Endothelial cell of umbilical vein (primary cell): ENCODE results near the gene FBLN2. TPM values are rescaled to one million over a fixed set of nuclear protein-coding genes. Genes with fewer than 3 reads are reported as not detected.

Experiments
- BruUV-seq: library from RNA; stranded (reverse); fragments of 400-500 nt; replicated peaks from 2 replicates; lab custom pipeline; 2021; lab: Mats Ljungman, UMichigan
- CTCF ChIA-PET: fragments of 300-600, 350-600 bp; sonication (Branson Sonifier 250); formaldehyde crosslinking; loops from one replicate; lab custom pipeline; 2021; ENCODE audit warnings: antibody characterized with exemption, inconsistent platforms; lab: Charles Lee
- POLR2A ChIA-PET: fragments of 300-600, 350-600 bp; sonication (Branson Sonifier 250); formaldehyde crosslinking; loops from one replicate; lab custom pipeline; 2021; ENCODE audit warnings: antibody characterized with exemption, inconsistent platforms; lab: Charles Lee
- DNase-seq: peaks from one replicate; pipeline ENCODE4 v3.0.0-alpha.2; 2011; ENCODE audit warnings: low read depth, low spot score
- FAIRE-seq: peaks from 2 replicates; lab custom pipeline; 2011; peaks lifted over from hg19 to GRCh38; lab: Jason Lieb, UNC
- H2AFZ ChIP-seq: 2 replicates; pipeline ENCODE4 v1.6.0; 2012; ENCODE audit warnings: low read depth, low read length, control low read depth, inconsistent platforms
- H3K27ac ChIP-seq: 2 replicates; pipeline ENCODE4 v1.5.1; 2011; ENCODE audit warnings: low read depth, mild to moderate bottlenecking, control low read depth, low read length, moderate library complexity; ENCODE audit not compliant: insufficient read depth
- H3K27me3 ChIP-seq, 2 experiments: 2 replicates each; pipeline versions ENCODE4 v1.6.0 to v1.6.1; 2011; ENCODE audit warnings: low read length in 2 of 2, mixed read lengths in 1 of 2; ENCODE audit not compliant: control insufficient read depth in 2 of 2, insufficient read depth in 2 of 2
- H3K36me3 ChIP-seq, 2 experiments: 2 replicates in 1 of 2; 3 replicates in 1 of 2; pipeline ENCODE4 v1.5.1; 2011; ENCODE audit warnings: low read length in 2 of 2, mild to moderate bottlenecking in 1 of 2, moderate library complexity in 1 of 2; ENCODE audit not compliant: control insufficient read depth in 2 of 2, insufficient read depth in 2 of 2; ENCODE audit errors: extremely low read depth in 1 of 2
- H3K4me1 ChIP-seq: 3 replicates; pipeline ENCODE4 v1.5.1; 2011; ENCODE audit warnings: mild to moderate bottlenecking, low read length; ENCODE audit not compliant: control insufficient read depth, insufficient read depth; ENCODE audit errors: extremely low read depth
- H3K4me2 ChIP-seq: 2 replicates; pipeline ENCODE4 v1.6.1; 2011; ENCODE audit warnings: low read length, control low read depth, mixed read lengths; ENCODE audit not compliant: insufficient read depth
- H3K4me3 ChIP-seq, 3 experiments: fragments of 200-600 bp in 1 of 3; sonication (generic), shearing (Covaris generic) in 1 of 3; replicated peaks in 1 of 3; 2 replicates each; pipeline ENCODE4 v1.5.1; 2011 to 2016; ENCODE audit warnings: control low read depth in 3 of 3, low read length in 3 of 3, mild to moderate bottlenecking in 2 of 3, inconsistent platforms in 1 of 3, low read depth in 1 of 3, moderate library complexity in 1 of 3; ENCODE audit not compliant: insufficient read depth in 1 of 3
- H3K79me2 ChIP-seq: 2 replicates; pipeline ENCODE4 v1.6.0; 2012; ENCODE audit warnings: low read length, inconsistent platforms; ENCODE audit not compliant: control insufficient read depth, insufficient read depth
- H3K9ac ChIP-seq: replicated peaks from 2 replicates; pipeline ENCODE3; 2011; ENCODE audit warnings: low read length, control low read depth; ENCODE audit not compliant: insufficient read depth; ENCODE audit errors: extremely low read depth
- H3K9me1 ChIP-seq: replicated peaks from 3 replicates; pipeline ENCODE4 v1.6.0; 2011; ENCODE audit warnings: mild to moderate bottlenecking, low read length; ENCODE audit not compliant: control insufficient read depth, insufficient read depth; ENCODE audit errors: extremely low read depth
- H3K9me3 ChIP-seq: replicated peaks from 2 replicates; pipeline ENCODE4 v1.5.1; 2012; ENCODE audit warnings: low read length, inconsistent platforms; ENCODE audit not compliant: control insufficient read depth, insufficient read depth
- H4K20me1 ChIP-seq: replicated peaks from 2 replicates; pipeline ENCODE3; 2011; ENCODE audit warnings: mild to moderate bottlenecking, low read length; ENCODE audit not compliant: control insufficient read depth, insufficient read depth; ENCODE audit errors: extremely low read depth
- CTCF ChIP-seq, 2 donors: IDR thresholded peaks; 1 replicate in 1 of 2; 2 replicates in 1 of 2; pipeline ENCODE4 v1.5.1; 2011; ENCODE audit warnings: low read length in 2 of 2, mild to moderate bottlenecking in 2 of 2, moderate library complexity in 2 of 2, control low read depth in 1 of 2, inconsistent platforms in 1 of 2, low read depth in 1 of 2; ENCODE audit not compliant: insufficient read depth in 1 of 2; ENCODE audit errors: extremely low read depth in 1 of 2
- EZH2 ChIP-seq: IDR thresholded peaks from 2 replicates; pipeline ENCODE4 v1.6.1; 2012; ENCODE audit warnings: borderline replicate concordance, low read depth, mild to moderate bottlenecking, moderate library complexity, low read length, inconsistent platforms; ENCODE audit not compliant: severe bottlenecking
- FOS ChIP-seq: IDR thresholded peaks from 2 replicates; pipeline ENCODE4 v1.6.1; 2011; ENCODE audit warnings: mild to moderate bottlenecking, low read length, moderate library complexity, borderline replicate concordance; ENCODE audit not compliant: insufficient read depth
- GATA2 ChIP-seq: IDR thresholded peaks from 2 replicates; pipeline ENCODE4 v1.7.0; 2011; ENCODE audit warnings: low read depth, mild to moderate bottlenecking, moderate library complexity, mixed read lengths, low read length; ENCODE audit not compliant: insufficient read length, insufficient read depth
- JUN ChIP-seq: IDR thresholded peaks from 2 replicates; pipeline ENCODE4 v1.6.1; 2011; ENCODE audit warnings: borderline replicate concordance, low read depth; ENCODE audit not compliant: insufficient read length, insufficient read depth
- MAX ChIP-seq: IDR thresholded peaks from 2 replicates; pipeline ENCODE4 v1.6.1; 2011; ENCODE audit not compliant: insufficient read depth, insufficient read length
- MYC ChIP-seq: IDR thresholded peaks from one replicate; pipeline ENCODE4 v1.6.1; 2011; ENCODE audit warnings: mild to moderate bottlenecking, low read depth, low read length
- POLR2A ChIP-seq: IDR thresholded peaks from 2 replicates; pipeline ENCODE4 v1.6.1; 2012; ENCODE audit warnings: low read depth, mild to moderate bottlenecking, control low read depth, low read length
- POLR2AphosphoS5 ChIP-seq: IDR thresholded peaks from 2 replicates; pipeline ENCODE4 v1.6.1; 2012; ENCODE audit warnings: low read depth, mild to moderate bottlenecking, control low read depth, low read length, moderate library complexity; ENCODE audit not compliant: insufficient read depth
- dilution Hi-C: fragments of 300-500 bp; cut with MboI; formaldehyde crosslinking; loops from one replicate; pipeline ENCODE4 v1.15.0; 2019; ENCODE audit warnings: low sequenced_read_pairs; ENCODE audit not compliant: extremely low pct_ligation_motif_present
- intact Hi-C: fragments of 100-400 bp; cut with micrococcal nuclease; formaldehyde crosslinking; loops from one replicate; pipeline ENCODE4 v1.10.0; 2022
- polyA plus RNA-seq, 4 experiments: library from polyadenylated mRNA; depleted of rRNA in 3 of 4; stranded (reverse) in 3 of 4; unstranded in 1 of 4; fragments of >200 nt; gene quantifications; 2 replicates each; pipeline versions ENCODE4 v1.2.1 to v1.2.3, GENCODE V29; 2011 to 2012; ENCODE audit warnings: missing spikeins in 1 of 4
- total RNA-seq: library from RNA; stranded (reverse); gene quantifications from 2 replicates; pipeline ENCODE4 v1.2.3, GENCODE V29; 2021

FBLN2 gene
- total and polyA plus RNA-seq, 2 donors (not counting 3 experiments of a cell fraction or from before 2014, with no cell fraction given): 1.4 to 1.9 TPM

- Histone ChIP-seq H2AFZ (no peak overlapping the region), H4K20me1 (no peaks in the 10 kb centered on the region), H3K9me3 (no peaks in the 10 kb centered on the region), H3K27ac (no peak overlapping the region), H3K9ac (no peak overlapping the region), H3K27me3 (no peaks in the 10 kb centered on the region), H3K4me3 (no peak overlapping the region), H3K4me1 (no peaks in the 10 kb centered on the region), H3K9me1 (no peaks in the 10 kb centered on the region), H3K36me3 (no peaks in the 10 kb centered on the region), H3K4me2 (no peak overlapping the region), H3K79me2 (no peaks in the 10 kb centered on the region)
- no peak for FAIRE-seq
- BruUV-seq: no TSS peak
- TF ChIP-seq GATA2 (no peak), FOS (no peak), POLR2A (no peak), MYC (no peak), JUN (no peak), EZH2 (no peak), MAX (no peak), CTCF (IDR thresholded peaks at IDR 0.05; ENCODE audit: extremely low read depth in 1 of 2, insufficient read depth in 1 of 2, low read depth in 1 of 2, low read length in 2 of 2) (no peak), POLR2AphosphoS5 (no peak)
- ChIA-PET POLR2A (no interaction called here), CTCF (no interaction called here)
- dilution Hi-C loops (no loop called here), intact Hi-C loops (no loop called here)
- no peak for DNase-seq
Measured at GRCh38 chr3:13681931-13682330, 133.0 kb downstream of the FBLN2 start.
